B cell (primary cell): Measurements from ENCODE around the gene PCDHGA2. TPM values are rescaled to one million over a fixed set of nuclear protein-coding genes. Genes with fewer than 3 reads are reported as not detected.
"Not testable (repeated sequence)": the region's sequence is repeated elsewhere in the genome, so short reads cannot be mapped to it uniquely, and the experiment has no call there.

Source experiments
- ATAC-seq: fragments of 200-7000 bp; cut with Tn5 transposase; one replicate; pipeline ENCODE4 v1.10.0; 2021; ENCODE audit warnings: low read depth, mild to moderate bottlenecking, moderate number of reproducible peaks, moderate library complexity
- CTCF ChIA-PET: fragments of 350-600 bp; sonication (Branson Sonifier 250); formaldehyde crosslinking; loops from one replicate; lab custom pipeline; 2021; ENCODE audit warnings: antibody characterized with exemption, inconsistent platforms; lab: Charles Lee
- POLR2A ChIA-PET: fragments of 350-600 bp; sonication (Branson Sonifier 250); formaldehyde crosslinking; loops from one replicate; lab custom pipeline; 2021; ENCODE audit warnings: antibody characterized with exemption; lab: Charles Lee
- DNase-seq: peaks from one replicate; pipeline ENCODE4 v3.0.0; 2013
- H2AFZ ChIP-seq: 2 replicates; pipeline ENCODE4 v1.6.1; 2012; ENCODE audit warnings: mild to moderate bottlenecking, low read depth, low read length; ENCODE audit not compliant: insufficient read depth, poor library complexity, severe bottlenecking
- H3K27ac ChIP-seq, 2 donors: 1 replicate in 1 of 2; 2 replicates in 1 of 2; pipeline ENCODE4 v1.5.1; 2012 to 2013; ENCODE audit warnings: low read length in 2 of 2, mild to moderate bottlenecking in 2 of 2, moderate library complexity in 1 of 2
- H3K27me3 ChIP-seq, 4 experiments: fragments of 200-600 bp in 1 of 4; sonication (generic) in 1 of 4; replicated peaks in 1 of 4; 1 replicate in 2 of 4; 2 replicates in 2 of 4; pipeline versions ENCODE4 v1.6.1 to v1.7.0; 2013 to 2016; ENCODE audit warnings: low read length in 3 of 4, mild to moderate bottlenecking in 2 of 4, mixed read lengths in 1 of 4, moderate library complexity in 1 of 4; ENCODE audit not compliant: insufficient read depth in 4 of 4, control insufficient read depth in 3 of 4; ENCODE audit errors: control extremely low read depth in 1 of 4
- H3K36me3 ChIP-seq, 2 experiments: replicated peaks in 1 of 2; 1 replicate in 1 of 2; 2 replicates in 1 of 2; pipeline versions ENCODE4 v1.6.1 to v1.7.1; 2013; ENCODE audit warnings: low read length in 1 of 2; ENCODE audit not compliant: insufficient read depth in 2 of 2, control insufficient read depth in 1 of 2; ENCODE audit errors: control extremely low read depth in 1 of 2, extremely low read depth in 1 of 2
- H3K4me1 ChIP-seq, 2 donors: fragments of 200-600 bp in 1 of 2; sonication (generic) in 1 of 2; 1 replicate in 1 of 2; 2 replicates in 1 of 2; pipeline versions ENCODE4 v1.5.1 to v1.6.1; 2013 to 2017; ENCODE audit warnings: low read length in 2 of 2; ENCODE audit not compliant: control insufficient read depth in 2 of 2, insufficient read depth in 2 of 2
- H3K4me2 ChIP-seq: replicated peaks from 2 replicates; pipeline ENCODE3; 2012; ENCODE audit warnings: mild to moderate bottlenecking, low read depth, low read length; ENCODE audit not compliant: poor library complexity, severe bottlenecking
- H3K4me3 ChIP-seq, 5 experiments: fragments of 200-600 bp in 1 of 5; sonication (generic) in 1 of 5; 1 replicate in 3 of 5; 2 replicates in 2 of 5; pipeline versions ENCODE4 v1.5.1 to v1.7.0; 2011 to 2016; ENCODE audit warnings: low read length in 4 of 5, mild to moderate bottlenecking in 4 of 5, low read depth in 2 of 5, control low read depth in 1 of 5, moderate library complexity in 1 of 5; ENCODE audit not compliant: insufficient read depth in 1 of 5; ENCODE audit errors: control extremely low read depth in 1 of 5, extremely low read depth in 1 of 5
- H3K79me2 ChIP-seq: fragments of 200-600 bp; sonication (generic); one replicate; pipeline ENCODE4 v1.6.0; 2016; ENCODE audit warnings: low read length; ENCODE audit not compliant: control insufficient read depth, insufficient read depth
- H3K9ac ChIP-seq: fragments of 200-600 bp; sonication (generic); 2 replicates; pipeline ENCODE4 v1.6.1; 2017; ENCODE audit warnings: mild to moderate bottlenecking, low read length, moderate library complexity
- H3K9me3 ChIP-seq, 3 donors: one replicate each; pipeline versions ENCODE4 v1.6.1 to v1.7.1; 2013; ENCODE audit warnings: low read length in 2 of 3; ENCODE audit not compliant: control insufficient read depth in 2 of 3, insufficient read depth in 1 of 3; ENCODE audit errors: control extremely low read depth in 1 of 3
- H4K20me1 ChIP-seq: 2 replicates; pipeline ENCODE4 v1.6.0; 2012; ENCODE audit warnings: mild to moderate bottlenecking, low read length; ENCODE audit not compliant: insufficient read depth, control insufficient read depth, poor library complexity, severe bottlenecking
- H3K27ac Mint-ChIP-seq: one replicate; pipeline ENCODE4 v1.8.0; 2021; ENCODE audit warnings: mixed read lengths
- H3K27me3 Mint-ChIP-seq: one replicate; pipeline ENCODE4 v1.8.0; 2021; ENCODE audit warnings: mixed read lengths
- H3K4me1 Mint-ChIP-seq: one replicate; pipeline ENCODE4 v1.8.0; 2021; ENCODE audit warnings: mixed read lengths
- H3K4me3 Mint-ChIP-seq: one replicate; pipeline ENCODE4 v1.8.0; 2021; ENCODE audit warnings: mixed read lengths
- H3K9me3 Mint-ChIP-seq: one replicate; pipeline ENCODE4 v1.8.0; 2022; ENCODE audit warnings: mixed read lengths; ENCODE audit not compliant: insufficient read depth
- CTCF ChIP-seq: fragments of 200-600 bp; IDR thresholded peaks from one replicate; pipeline ENCODE4 v1.8.0; 2022; ENCODE audit warnings: antibody characterized with exemption, mild to moderate bottlenecking
- EZH2 ChIP-seq: IDR thresholded peaks from 2 replicates; pipeline ENCODE4 v1.6.1; 2012; ENCODE audit warnings: borderline replicate concordance, low read depth, mild to moderate bottlenecking, moderate library complexity, low read length; ENCODE audit not compliant: insufficient read depth, poor library complexity, severe bottlenecking
- WGBS: methylation state at CpG from one replicate; pipeline ENCODE4 v1.1.5; 2013; ENCODE audit warnings: missing lambda C conversion rate; ENCODE audit not compliant: insufficient coverage; 5-methylcytosine and 5-hydroxymethylcytosine counted together
- intact Hi-C: fragments of 100-400 bp; cut with micrococcal nuclease; formaldehyde crosslinking; loops from one replicate; pipeline ENCODE4 v1.10.0; 2022
- polyA plus RNA-seq: library from polyadenylated mRNA; depleted of rRNA; stranded (reverse); fragments of >200 nt; gene quantifications from 2 replicates; pipeline ENCODE4 v1.2.3, GENCODE V29; 2012
- total RNA-seq, 2 donors: library from RNA; stranded (reverse); fragments of 120-200 nt in 1 of 2; gene quantifications; 1 replicate in 1 of 2; 2 replicates in 1 of 2; pipeline versions ENCODE4 v1.2.3 to v1.2.4, GENCODE V29; 2013 to 2022

PCDHGA2 gene
- total and polyA plus RNA-seq, 2 donors (not counting 1 experiment from before 2014, with no cell fraction given): 0.07 to 0.09 TPM

GRCh38 chr5:141330299-141331080, 8.1 kb upstream of the PCDHGA2 start, which contains the start of gene PCDHGA1:
Gene PCDHGA1 (plus strand): TSS chr5:141330514.
- no peak within 1 kb of the TSS for H3K27ac ChIP-seq
- Mint-ChIP-seq H3K4me1 (peaks cover 7% of the 10 kb centered on the region), H3K27ac (no peak within 1 kb of the TSS), H3K9me3 (peaks cover 4% of the 10 kb centered on the region), H3K27me3 (peaks cover 72% of the 10 kb centered on the region), H3K4me3 (peak within 1 kb of the TSS; percentile 37)
- TF ChIP-seq CTCF (peak; percentile 36), EZH2 (no peak)
- H3K4me2 ChIP-seq: peak within 1 kb of the TSS; percentile 39
- peaks cover 3 to 8% of the 10 kb centered on the region in 2 donors for H3K4me1 ChIP-seq
- ChIA-PET POLR2A (no interaction called here), CTCF (interaction anchor here (0.9 to 6.9 kb wide), 6 partner anchors 10 to 277 kb away, joined by 3 to 30 read pairs (median 4); partner anchors contain the start of genes PCDHGA3, PCDHGB1 and TAF7)
- intact Hi-C loops: no loop called here
- no peak within 1 kb of the TSS for H3K9ac ChIP-seq
- WGBS: 37% methylated on average over 12 of the region's 21 CpGs
- peaks cover 0 to 55% (median 35%) of the 10 kb centered on the region in 4 experiments for H3K27me3 ChIP-seq
- peak within 1 kb of the TSS; percentile 36 for H2AFZ ChIP-seq
- peak within 1 kb of the TSS in 2 of 5 experiments; percentile 15 to 30 for H3K4me3 ChIP-seq
- peak; percentile 27 for DNase-seq
- H3K79me2 ChIP-seq: no peaks in the 10 kb centered on the region
- ATAC-seq: peak; percentile 41
- H3K9me3 ChIP-seq: peaks cover 10 to 58% (median 38%) of the 10 kb centered on the region in 3 donors
- H3K36me3 ChIP-seq: no peaks in the 10 kb centered on the region
- no peaks in the 10 kb centered on the region for H4K20me1 ChIP-seq

GRCh38 chr5:141332571-141332970, 6.0 kb upstream of the PCDHGA2 start:
- H3K36me3 ChIP-seq, H3K4me2 ChIP-seq, H2AFZ ChIP-seq, H3K9ac ChIP-seq, POLR2A ChIA-PET, intact Hi-C loops, H3K27ac Mint-ChIP-seq, CTCF ChIA-PET, H3K4me3 ChIP-seq, H3K27ac ChIP-seq, ATAC-seq, DNase-seq, H3K4me1 ChIP-seq, H3K9me3 Mint-ChIP-seq, H3K4me1 Mint-ChIP-seq, H4K20me1 ChIP-seq, H3K79me2 ChIP-seq, H3K4me3 Mint-ChIP-seq: not testable (repeated sequence)
- 48% methylated on average over 32 of the region's 39 CpGs for WGBS
- H3K27me3 ChIP-seq: peaks cover 0 to 52% (median 45%) of the 10 kb centered on the region in 4 experiments
- peaks cover 12 to 42% (median 38%) of the 10 kb centered on the region in 3 donors for H3K9me3 ChIP-seq
- peaks cover 75% of the 10 kb centered on the region for H3K27me3 Mint-ChIP-seq

GRCh38 chr5:141340781-141341354, 2.3 kb downstream of the PCDHGA2 start:
- intact Hi-C loops, DNase-seq, H3K4me2 ChIP-seq, H3K4me3 Mint-ChIP-seq, H3K4me1 Mint-ChIP-seq, H4K20me1 ChIP-seq, H3K27ac ChIP-seq, H3K4me1 ChIP-seq, ATAC-seq, H3K27ac Mint-ChIP-seq, H3K9ac ChIP-seq, POLR2A ChIA-PET, CTCF ChIA-PET, H2AFZ ChIP-seq, H3K79me2 ChIP-seq, H3K36me3 ChIP-seq, H3K4me3 ChIP-seq: not testable (repeated sequence)
- peaks cover 0 to 54% (median 45%) of the 10 kb centered on the region in 4 experiments for H3K27me3 ChIP-seq
- peaks cover 1 to 50% (median 48%) of the 10 kb centered on the region in 3 donors for H3K9me3 ChIP-seq
- 71% methylated on average over 23 of the region's 45 CpGs for WGBS
- Mint-ChIP-seq H3K27me3 (peaks cover 65% of the 10 kb centered on the region), H3K9me3 (peaks cover 12% of the 10 kb centered on the region)
